ENCODE data around the gene LGMN.

The LGMN gene

DNA sequence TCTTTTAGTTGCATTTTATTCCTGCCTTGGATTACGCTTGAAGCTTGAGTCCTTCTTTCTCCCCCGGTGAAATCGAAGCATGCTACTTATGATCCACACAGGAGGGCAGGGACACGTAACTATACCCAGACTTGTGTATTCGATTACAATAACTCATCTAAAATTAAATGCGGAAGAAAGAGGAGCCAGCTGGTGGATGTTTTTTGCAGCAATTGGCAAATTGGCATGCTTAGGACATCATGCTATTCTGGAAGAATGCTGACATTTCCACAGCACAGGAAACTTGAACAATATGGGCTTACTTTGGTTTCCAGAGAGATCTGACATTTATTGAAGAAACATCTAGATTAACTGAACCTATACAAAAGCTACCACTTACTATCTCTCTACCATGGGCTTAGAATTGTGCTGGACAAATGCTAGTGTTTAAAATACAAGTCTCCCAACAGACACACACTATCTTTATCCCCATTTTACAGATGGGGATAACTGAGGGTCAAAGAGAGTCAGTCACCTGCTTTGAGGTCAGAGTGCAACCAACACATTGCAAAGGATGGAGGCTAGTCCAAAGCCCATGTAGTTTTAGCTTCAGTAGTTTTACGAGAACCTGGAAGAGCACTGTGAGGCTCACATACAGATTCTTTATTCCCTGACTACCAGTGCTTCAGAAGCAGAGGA is 36.3 kb downstream of the LGMN start:
- Histone ChIP-seq H3K4me3 (replicated peaks; ENCODE audit: insufficient read depth, low read length) (no peak overlapping the region), H3K27ac (replicated peaks) (no peak overlapping the region), H3K27me3 (ENCODE audit: insufficient read depth, poor library complexity, severe bottlenecking) (no peaks in the 10 kb centered on the region)
- DNase-seq (ENCODE audit: low read depth in 1 of 2, low spot score in 1 of 2), result no peak
- TF ChIP-seq GABPA (IDR thresholded peaks at IDR 0.05; ENCODE audit: low read depth), result no peak
- TF ChIP-seq SPI1 (IDR thresholded peaks at IDR 0.05; ENCODE audit: borderline replicate concordance, low read depth), result no peak
- TF ChIP-seq REST (IDR thresholded peaks at IDR 0.05; ENCODE audit: insufficient replicate concordance, low read depth), result no peak
- no peak for TF ChIP-seq POLR2AphosphoS5 (IDR thresholded peaks at IDR 0.05; ENCODE audit: low read depth)
- no peak for TF ChIP-seq CTCF (IDR thresholded peaks at IDR 0.05; ENCODE audit: insufficient read depth, low read length)

GRCh38 chr14:92710001-92710341 is 38.5 kb downstream of the LGMN start:
- H3K4me3 ChIP-seq (replicated peaks; ENCODE audit: insufficient read depth, low read length), result no peak overlapping the region
- no peaks in the 10 kb centered on the region for H3K27me3 ChIP-seq (ENCODE audit: insufficient read depth, poor library complexity, severe bottlenecking)
- no peak overlapping the region for H3K27ac ChIP-seq (replicated peaks)
- TF ChIP-seq CTCF (IDR thresholded peaks at IDR 0.05; ENCODE audit: insufficient read depth, low read length), result no peak
- no peak for TF ChIP-seq POLR2AphosphoS5 (IDR thresholded peaks at IDR 0.05; ENCODE audit: low read depth)
- no peak for TF ChIP-seq SPI1 (IDR thresholded peaks at IDR 0.05; ENCODE audit: borderline replicate concordance, low read depth)
- TF ChIP-seq GABPA (IDR thresholded peaks at IDR 0.05; ENCODE audit: low read depth), result no peak
- no peak for DNase-seq (ENCODE audit: low read depth in 1 of 2, low spot score in 1 of 2)

DNA sequence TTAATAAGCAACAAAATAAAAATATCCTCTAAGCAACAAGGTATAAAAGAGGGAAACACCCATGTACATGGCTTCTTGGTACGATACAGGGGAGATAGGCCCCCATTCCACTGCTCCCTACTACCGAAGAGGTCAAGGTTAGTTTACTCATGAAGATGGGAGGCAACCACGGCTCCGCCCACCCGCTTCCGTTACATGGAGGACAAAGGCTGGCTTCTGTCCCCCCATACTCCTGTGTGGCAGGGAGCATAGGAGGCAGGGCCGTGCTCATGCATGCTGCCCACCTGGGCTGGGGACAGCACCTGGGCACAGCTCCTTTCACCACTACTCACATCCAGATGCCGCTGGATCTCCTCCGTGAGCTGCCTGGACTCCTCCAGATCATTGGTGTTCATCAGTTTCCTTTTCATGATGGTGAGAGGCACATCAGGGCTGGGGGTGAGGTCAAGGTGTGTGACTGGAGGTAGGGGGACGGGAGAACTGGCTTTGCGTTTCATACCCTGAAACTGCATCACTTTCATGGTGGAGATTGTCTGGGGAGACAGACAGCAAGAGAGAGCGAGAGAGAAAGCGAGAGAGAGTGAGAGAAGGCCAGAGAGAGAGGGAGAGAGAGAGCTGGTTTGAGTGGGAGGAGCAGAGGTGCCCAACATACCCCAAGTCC is 39.0 kb downstream of the LGMN start:
- no peak overlapping the region for H3K27ac ChIP-seq (replicated peaks)
- no peak for TF ChIP-seq POLR2AphosphoS5 (IDR thresholded peaks at IDR 0.05; ENCODE audit: low read depth)
- TF ChIP-seq GABPA (IDR thresholded peaks at IDR 0.05; ENCODE audit: low read depth), result no peak
- TF ChIP-seq SPI1 (IDR thresholded peaks at IDR 0.05; ENCODE audit: borderline replicate concordance, low read depth), result no peak
- TF ChIP-seq CTCF (IDR thresholded peaks at IDR 0.05; ENCODE audit: insufficient read depth, low read length), result no peak
- no peak for DNase-seq (ENCODE audit: low read depth in 1 of 2, low spot score in 1 of 2)
- H3K27me3 ChIP-seq (ENCODE audit: insufficient read depth, poor library complexity, severe bottlenecking), result no peaks in the 10 kb centered on the region
- H3K4me3 ChIP-seq (replicated peaks; ENCODE audit: insufficient read depth, low read length), result no peak overlapping the region

DNA sequence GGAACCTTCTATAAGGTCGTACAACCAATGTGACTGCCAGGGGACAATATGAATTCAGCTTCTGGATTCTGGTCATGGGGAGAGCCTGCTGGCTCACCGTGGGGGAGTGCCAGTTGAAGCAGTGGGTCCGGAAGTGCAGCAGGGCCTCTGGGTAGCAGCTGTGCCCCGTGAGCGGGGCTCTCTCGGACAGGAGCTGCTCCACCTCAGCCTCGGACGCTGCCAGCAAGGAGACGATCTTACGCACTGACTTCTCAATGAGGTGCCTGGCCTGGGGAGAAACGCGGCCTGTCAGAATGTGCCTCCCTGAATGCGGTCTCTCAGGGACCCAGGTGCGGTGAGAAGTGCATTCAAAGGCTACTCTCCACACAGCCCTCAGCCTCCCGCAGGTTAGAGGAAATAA is 42.0 kb downstream of the LGMN start:
- Histone ChIP-seq H3K27me3 (ENCODE audit: insufficient read depth, poor library complexity, severe bottlenecking) (no peaks in the 10 kb centered on the region), H3K27ac (replicated peaks) (no peak overlapping the region)
- DNase-seq (ENCODE audit: low read depth in 1 of 2, low spot score in 1 of 2), result peak in 1 of 2 experiments; percentile 32

More for the DNA sequence above, 42.0 kb downstream of the LGMN start:
- no peak overlapping the region for H3K4me3 ChIP-seq (replicated peaks; ENCODE audit: insufficient read depth, low read length)
- TF ChIP-seq REST (IDR thresholded peaks at IDR 0.05; ENCODE audit: insufficient replicate concordance, low read depth), result no peak
- TF ChIP-seq SPI1 (IDR thresholded peaks at IDR 0.05; ENCODE audit: borderline replicate concordance, low read depth), result no peak
- no peak for TF ChIP-seq GABPA (IDR thresholded peaks at IDR 0.05; ENCODE audit: low read depth)
- TF ChIP-seq CTCF (IDR thresholded peaks at IDR 0.05; ENCODE audit: insufficient read depth, low read length), result no peak
- TF ChIP-seq POLR2AphosphoS5 (IDR thresholded peaks at IDR 0.05; ENCODE audit: low read depth), result no peak
